CD14-positive monocyte (primary cell): ENCODE measurements around the gene CRIM1. TPM values are rescaled to one million over a fixed set of nuclear protein-coding genes. Genes with fewer than 3 reads are reported as not detected.

Source experiments
- DNase-seq, 3 donors: peaks; one replicate each; pipeline ENCODE4 v3.0.0-alpha.2; 2011 to 2022
- H2AFZ ChIP-seq: 2 replicates; pipeline ENCODE4 v1.6.0; 2012; ENCODE audit warnings: mild to moderate bottlenecking, low read depth, low read length, inconsistent platforms; ENCODE audit not compliant: insufficient read depth, poor library complexity, severe bottlenecking
- H3K27ac ChIP-seq, 2 donors: 1 replicate in 1 of 2; 2 replicates in 1 of 2; pipeline ENCODE4 v1.5.1; 2012 to 2013; ENCODE audit warnings: low read length in 2 of 2, control low read depth in 1 of 2, inconsistent platforms in 1 of 2, low read depth in 1 of 2, mild to moderate bottlenecking in 1 of 2
- H3K27me3 ChIP-seq, 2 donors: one replicate each; pipeline versions ENCODE4 v1.6.0 to v1.6.1; 2011 to 2013; ENCODE audit warnings: low read length in 2 of 2; ENCODE audit not compliant: control insufficient read depth in 2 of 2, insufficient read depth in 2 of 2
- H3K36me3 ChIP-seq, 2 donors: replicated peaks in 1 of 2; 1 replicate in 1 of 2; 2 replicates in 1 of 2; pipeline versions ENCODE4 v1.5.1 to v1.6.1; 2012 to 2013; ENCODE audit warnings: low read length in 2 of 2, control low read depth in 1 of 2, inconsistent platforms in 1 of 2, mild to moderate bottlenecking in 1 of 2; ENCODE audit not compliant: insufficient read depth in 2 of 2, control insufficient read depth in 1 of 2
- H3K4me1 ChIP-seq, 2 donors: 1 replicate in 1 of 2; 2 replicates in 1 of 2; pipeline versions ENCODE4 v1.5.1 to v1.6.1; 2012 to 2013; ENCODE audit warnings: low read length in 2 of 2, control low read depth in 1 of 2, inconsistent platforms in 1 of 2, mild to moderate bottlenecking in 1 of 2, moderate library complexity in 1 of 2; ENCODE audit not compliant: insufficient read depth in 2 of 2, control insufficient read depth in 1 of 2
- H3K4me2 ChIP-seq: replicated peaks from 2 replicates; pipeline ENCODE3; 2012; ENCODE audit warnings: low read length, moderate library complexity, mild to moderate bottlenecking; ENCODE audit not compliant: poor library complexity, severe bottlenecking; ENCODE audit errors: extremely low read depth
- H3K4me3 ChIP-seq, 3 experiments: fragments of 200-600 bp in 1 of 3; sonication (generic) in 1 of 3; replicated peaks in 1 of 3; 1 replicate in 2 of 3; 2 replicates in 1 of 3; pipeline ENCODE4 v1.5.1; 2011 to 2013; ENCODE audit warnings: low read length in 3 of 3, mild to moderate bottlenecking in 3 of 3, control low read depth in 2 of 3, low read depth in 2 of 3, inconsistent platforms in 1 of 3, moderate library complexity in 1 of 3
- H3K79me2 ChIP-seq: 2 replicates; pipeline ENCODE4 v1.6.0; 2012; ENCODE audit warnings: mild to moderate bottlenecking, control low read depth, inconsistent platforms, low read length, moderate library complexity; ENCODE audit not compliant: insufficient read depth
- H3K9ac ChIP-seq: 2 replicates; pipeline ENCODE4 v1.6.0; 2017; ENCODE audit warnings: low read length, mild to moderate bottlenecking; ENCODE audit not compliant: insufficient read depth, poor library complexity, severe bottlenecking
- H3K9me3 ChIP-seq, 2 donors: replicated peaks in 1 of 2; 1 replicate in 1 of 2; 2 replicates in 1 of 2; pipeline versions ENCODE4 v1.5.1 to v1.6.1; 2012 to 2013; ENCODE audit warnings: low read length in 2 of 2, control low read depth in 1 of 2; ENCODE audit not compliant: control insufficient read depth in 1 of 2, insufficient read depth in 1 of 2
- H4K20me1 ChIP-seq: 2 replicates; pipeline ENCODE4 v1.6.0; 2012; ENCODE audit warnings: mild to moderate bottlenecking, low read length, control low read depth, moderate library complexity; ENCODE audit not compliant: insufficient read depth
- H3K27ac Mint-ChIP-seq, 7 donors: one replicate each; pipeline ENCODE4 v1.8.0; 2020; ENCODE audit warnings: mild to moderate bottlenecking in 7 of 7, mixed read lengths in 7 of 7, moderate library complexity in 6 of 7, inconsistent platforms in 2 of 7
- H3K27me3 Mint-ChIP-seq, 3 donors: one replicate each; pipeline ENCODE4 v1.8.0; 2021 to 2022; ENCODE audit warnings: low read depth in 3 of 3, mild to moderate bottlenecking in 3 of 3, mixed read lengths in 3 of 3, moderate library complexity in 3 of 3, inconsistent platforms in 1 of 3
- H3K36me3 Mint-ChIP-seq, 2 donors: one replicate each; pipeline ENCODE4 v1.8.0; 2020; ENCODE audit warnings: mixed read lengths in 2 of 2, inconsistent platforms in 1 of 2, mild to moderate bottlenecking in 1 of 2
- H3K4me1 Mint-ChIP-seq: one replicate; pipeline ENCODE4 v1.8.0; 2020; ENCODE audit warnings: mild to moderate bottlenecking, mixed read lengths
- H3K4me3 Mint-ChIP-seq, 2 donors: one replicate each; pipeline ENCODE4 v1.8.0; 2020; ENCODE audit warnings: mild to moderate bottlenecking in 2 of 2, mixed read lengths in 2 of 2, moderate library complexity in 1 of 2
- H3K9me3 Mint-ChIP-seq, 7 donors: one replicate each; pipeline ENCODE4 v1.8.0; 2020 to 2022; ENCODE audit warnings: mixed read lengths in 7 of 7, mild to moderate bottlenecking in 6 of 7, moderate library complexity in 6 of 7, inconsistent platforms in 2 of 7
- WGBS: methylation state at CpG from one replicate; pipeline ENCODE4 v1.1.5; 2013; ENCODE audit warnings: missing lambda C conversion rate; ENCODE audit not compliant: insufficient coverage; 5-methylcytosine and 5-hydroxymethylcytosine counted together
- intact Hi-C, 2 donors: fragments of 100-400 bp; cut with micrococcal nuclease; formaldehyde crosslinking; loops; one replicate each; pipeline versions ENCODE4 v1.15.0 to v1.15.1; 2023
- polyA plus RNA-seq, 3 donors: library from polyadenylated mRNA; depleted of rRNA in 1 of 3; unstranded in 2 of 3; stranded (reverse) in 1 of 3; fragments of 300-500 nt in 2 of 3; fragments of >200 nt in 1 of 3; fragmentation: Illumina TruSeq in 2 of 3; gene quantifications; 1 replicate in 2 of 3; 2 replicates in 1 of 3; pipeline ENCODE4 v1.2.3, GENCODE V29; 2012 to 2021
- TF ChIP-seq, protein P1 (sequence below): fragments of 200-600 bp; IDR thresholded peaks from one replicate; pipeline ENCODE4 v1.8.0; 2022; ENCODE audit warnings: antibody characterized with exemption, mild to moderate bottlenecking

CRIM1 gene
- polyA plus RNA-seq, 3 donors, result 0.08 to 0.27 TPM; not detected in 1

DNA sequence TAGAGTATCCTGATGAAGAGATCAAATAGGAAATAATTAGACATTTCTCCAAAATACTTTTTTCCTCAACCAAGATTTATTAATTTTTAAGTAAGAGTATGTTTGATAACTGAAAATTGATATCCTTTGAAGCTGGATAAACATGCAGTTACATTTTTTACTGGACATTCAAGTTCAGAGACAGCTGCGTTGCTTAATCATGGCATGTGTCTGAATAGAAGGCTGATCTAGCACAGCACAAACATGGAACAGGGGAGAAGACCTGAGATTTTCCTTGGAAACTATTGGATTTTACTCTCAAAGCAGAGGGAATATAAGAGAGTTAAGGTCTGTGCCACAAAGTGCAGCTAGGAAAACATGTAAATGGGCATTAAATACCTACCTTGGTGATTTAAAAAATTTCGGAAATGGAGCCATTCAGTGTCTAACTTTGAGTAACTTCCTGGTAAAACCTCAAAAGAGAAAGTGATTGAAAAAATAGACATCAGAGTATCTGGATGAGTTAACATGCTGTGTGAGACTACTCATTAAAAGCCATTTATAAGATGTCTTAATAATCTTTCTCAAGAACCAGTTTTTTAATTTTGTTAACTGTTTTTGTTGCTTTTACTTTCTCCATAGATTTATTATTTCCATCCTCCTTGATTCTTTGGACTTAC is 31.8 kb downstream of the CRIM1 start:
- Mint-ChIP-seq H3K9me3 (peaks cover 0 to 1% (median 0%) of the 10 kb centered on the region in 7 donors), H3K27me3 (peaks cover 0 to 3% (median 0%) of the 10 kb centered on the region in 3 donors), H3K36me3 (no peaks in the 10 kb centered on the region), H3K4me1 (peaks cover 8% of the 10 kb centered on the region), H3K27ac (peak overlapping the region in 1 of 7 donors; percentile 27), H3K4me3 (peak overlapping the region in 1 of 2 donors; percentile 0)
- no peaks in the 10 kb centered on the region for H3K36me3 ChIP-seq
- H3K4me2 ChIP-seq, result no peak overlapping the region
- no peaks in the 10 kb centered on the region for H3K79me2 ChIP-seq
- H4K20me1 ChIP-seq, result no peaks in the 10 kb centered on the region
- no peaks in the 10 kb centered on the region for H3K9me3 ChIP-seq
- H3K27ac ChIP-seq, result no peak overlapping the region
- intact Hi-C loops, result no loop called here
- no peak overlapping the region for H2AFZ ChIP-seq
- no peak for DNase-seq
- WGBS, result 71% methylated on average over 1 of the region's 2 CpGs
- no peaks in the 10 kb centered on the region for H3K4me1 ChIP-seq
- H3K4me3 ChIP-seq, result no peak overlapping the region
- TF ChIP-seq, protein P1, sequence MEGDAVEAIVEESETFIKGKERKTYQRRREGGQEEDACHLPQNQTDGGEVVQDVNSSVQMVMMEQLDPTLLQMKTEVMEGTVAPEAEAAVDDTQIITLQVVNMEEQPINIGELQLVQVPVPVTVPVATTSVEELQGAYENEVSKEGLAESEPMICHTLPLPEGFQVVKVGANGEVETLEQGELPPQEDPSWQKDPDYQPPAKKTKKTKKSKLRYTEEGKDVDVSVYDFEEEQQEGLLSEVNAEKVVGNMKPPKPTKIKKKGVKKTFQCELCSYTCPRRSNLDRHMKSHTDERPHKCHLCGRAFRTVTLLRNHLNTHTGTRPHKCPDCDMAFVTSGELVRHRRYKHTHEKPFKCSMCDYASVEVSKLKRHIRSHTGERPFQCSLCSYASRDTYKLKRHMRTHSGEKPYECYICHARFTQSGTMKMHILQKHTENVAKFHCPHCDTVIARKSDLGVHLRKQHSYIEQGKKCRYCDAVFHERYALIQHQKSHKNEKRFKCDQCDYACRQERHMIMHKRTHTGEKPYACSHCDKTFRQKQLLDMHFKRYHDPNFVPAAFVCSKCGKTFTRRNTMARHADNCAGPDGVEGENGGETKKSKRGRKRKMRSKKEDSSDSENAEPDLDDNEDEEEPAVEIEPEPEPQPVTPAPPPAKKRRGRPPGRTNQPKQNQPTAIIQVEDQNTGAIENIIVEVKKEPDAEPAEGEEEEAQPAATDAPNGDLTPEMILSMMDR, result no peak
- no peak overlapping the region for H3K9ac ChIP-seq
- peaks cover 0 to 2% of the 10 kb centered on the region in 2 donors for H3K27me3 ChIP-seq

DNA sequence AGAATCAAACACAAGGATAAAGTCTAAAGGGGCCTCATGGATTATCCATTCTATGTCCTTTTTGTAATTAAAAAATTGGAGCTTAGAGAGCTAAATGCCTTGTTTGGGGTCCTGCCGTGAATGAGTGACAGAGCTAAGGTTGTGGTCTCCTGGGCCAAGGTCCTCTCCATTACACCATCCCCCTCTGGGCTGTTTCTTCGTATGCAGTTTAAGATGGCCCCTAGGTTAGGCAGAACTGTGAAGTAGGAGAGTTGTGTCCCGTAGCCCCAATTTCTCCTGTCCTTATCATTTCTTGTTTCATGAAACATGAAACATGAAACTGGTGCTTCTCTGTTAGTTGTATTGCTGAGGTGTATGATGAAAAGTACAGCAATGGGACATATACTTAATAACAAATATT is 32.9 kb downstream of the CRIM1 start:
- Mint-ChIP-seq H3K27me3 (peaks cover 0 to 3% (median 0%) of the 10 kb centered on the region in 3 donors), H3K27ac (no peak overlapping the region), H3K4me1 (peaks cover 8% of the 10 kb centered on the region), H3K36me3 (no peaks in the 10 kb centered on the region), H3K9me3 (peaks cover 0 to 1% (median 0%) of the 10 kb centered on the region in 7 donors), H3K4me3 (no peak overlapping the region)
- WGBS, result no CpG with 5 or more reads among the region's 3 CpGs
- H4K20me1 ChIP-seq, result no peaks in the 10 kb centered on the region
- TF ChIP-seq, protein P1, result no peak
- no peak overlapping the region for H3K27ac ChIP-seq
- DNase-seq, result no peak
- H3K4me2 ChIP-seq, result no peak overlapping the region
- H3K9ac ChIP-seq, result no peak overlapping the region
- peaks cover 0 to 2% of the 10 kb centered on the region in 2 donors for H3K27me3 ChIP-seq
- intact Hi-C loops, result no loop called here
- H3K4me1 ChIP-seq, result no peaks in the 10 kb centered on the region
- no peaks in the 10 kb centered on the region for H3K9me3 ChIP-seq
- H3K4me3 ChIP-seq, result no peak overlapping the region
- no peaks in the 10 kb centered on the region for H3K79me2 ChIP-seq
- no peaks in the 10 kb centered on the region for H3K36me3 ChIP-seq
- H2AFZ ChIP-seq, result no peak overlapping the region
